Activated CD4-positive, alpha-beta T cell treated with anti-CD3 and anti-CD28 coated beads for 24 hours (primary cell): Measurements from ENCODE around the gene OAS2.
"Not testable (repeated sequence)": the region's sequence is repeated elsewhere in the genome, so short reads cannot be mapped to it uniquely, and the experiment has no call there.

Experiments used
- DNase-seq, 2 donors: peaks; one replicate each; pipeline ENCODE4 v3.0.0-alpha.2; 2020; ENCODE audit warnings: low read depth in 2 of 2

Gene OAS2

DNA sequence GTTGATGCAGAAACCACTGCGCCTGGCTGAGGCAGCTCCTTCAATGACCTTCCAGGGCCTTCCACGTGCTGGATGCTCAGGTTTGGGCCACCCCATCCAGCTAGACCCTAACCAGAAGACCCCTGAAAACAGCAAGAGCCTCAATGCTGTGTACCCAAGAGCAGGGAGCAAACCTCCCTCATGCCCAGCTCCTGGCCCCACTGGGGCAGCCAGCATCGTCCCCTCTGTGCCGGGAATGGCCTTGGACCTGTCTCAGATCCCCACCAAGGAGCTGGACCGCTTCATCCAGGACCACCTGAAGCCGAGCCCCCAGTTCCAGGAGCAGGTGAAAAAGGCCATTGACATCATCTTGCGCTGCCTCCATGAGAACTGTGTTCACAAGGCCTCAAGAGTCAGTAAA, 29.5 kb upstream of the OAS2 start:
- no peak for DNase-seq

GRCh38 chr12:112950701-112951100, 27.6 kb upstream of the OAS2 start:
- no peak for DNase-seq

DNA sequence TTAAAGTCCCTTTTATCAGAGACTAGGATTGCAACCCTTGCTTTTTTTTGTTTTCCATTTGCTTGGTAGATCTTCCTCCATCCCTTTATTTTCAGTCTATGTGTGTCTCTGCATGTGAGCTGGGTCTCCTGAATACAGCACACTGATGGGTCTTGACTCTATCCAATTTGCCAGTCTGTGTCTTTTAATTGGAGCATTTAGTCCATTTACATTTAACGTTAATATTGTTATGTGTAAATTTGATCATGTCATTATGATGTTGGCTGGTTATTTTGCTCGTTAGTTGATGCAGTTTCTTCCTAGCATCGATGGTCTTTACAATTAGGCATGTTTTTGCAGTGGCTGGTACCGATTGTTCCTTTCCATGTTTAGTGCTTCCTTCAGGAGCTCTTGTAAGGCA, 21.2 kb upstream of the OAS2 start:
- not testable (repeated sequence) for DNase-seq

DNA sequence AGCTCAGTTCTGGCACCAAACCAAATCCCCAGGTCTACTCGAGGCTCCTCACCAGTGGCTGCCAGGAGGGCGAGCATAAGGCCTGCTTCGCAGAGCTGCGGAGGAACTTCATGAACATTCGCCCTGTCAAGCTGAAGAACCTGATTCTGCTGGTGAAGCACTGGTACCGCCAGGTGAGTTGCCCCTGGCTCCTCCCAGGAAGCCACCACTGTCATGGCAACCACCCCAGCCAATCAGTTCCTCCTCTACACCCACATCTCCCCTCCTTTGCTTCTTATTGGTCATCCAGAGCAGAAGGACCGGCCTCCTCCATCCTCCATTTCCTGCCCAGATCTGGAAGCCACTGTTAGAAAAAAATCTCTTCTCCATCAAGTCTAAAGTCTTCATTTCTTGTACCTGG, 17.2 kb upstream of the OAS2 start:
- DNase-seq: no peak

- DNase-seq: no peak
Measured at GRCh38 chr12:112961536-112961935, 16.8 kb upstream of the OAS2 start.

DNA sequence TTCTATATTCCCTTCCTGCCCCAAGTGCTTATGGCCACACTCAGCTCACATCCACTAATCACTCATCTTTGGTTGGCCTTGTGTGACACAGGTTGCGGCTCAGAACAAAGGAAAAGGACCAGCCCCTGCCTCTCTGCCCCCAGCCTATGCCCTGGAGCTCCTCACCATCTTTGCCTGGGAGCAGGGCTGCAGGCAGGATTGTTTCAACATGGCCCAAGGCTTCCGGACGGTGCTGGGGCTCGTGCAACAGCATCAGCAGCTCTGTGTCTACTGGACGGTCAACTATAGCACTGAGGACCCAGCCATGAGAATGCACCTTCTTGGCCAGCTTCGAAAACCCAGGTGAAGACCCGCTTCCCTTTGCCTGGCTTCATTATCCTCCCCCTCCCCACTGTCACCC, 15.8 kb upstream of the OAS2 start:
- no peak for DNase-seq

DNA sequence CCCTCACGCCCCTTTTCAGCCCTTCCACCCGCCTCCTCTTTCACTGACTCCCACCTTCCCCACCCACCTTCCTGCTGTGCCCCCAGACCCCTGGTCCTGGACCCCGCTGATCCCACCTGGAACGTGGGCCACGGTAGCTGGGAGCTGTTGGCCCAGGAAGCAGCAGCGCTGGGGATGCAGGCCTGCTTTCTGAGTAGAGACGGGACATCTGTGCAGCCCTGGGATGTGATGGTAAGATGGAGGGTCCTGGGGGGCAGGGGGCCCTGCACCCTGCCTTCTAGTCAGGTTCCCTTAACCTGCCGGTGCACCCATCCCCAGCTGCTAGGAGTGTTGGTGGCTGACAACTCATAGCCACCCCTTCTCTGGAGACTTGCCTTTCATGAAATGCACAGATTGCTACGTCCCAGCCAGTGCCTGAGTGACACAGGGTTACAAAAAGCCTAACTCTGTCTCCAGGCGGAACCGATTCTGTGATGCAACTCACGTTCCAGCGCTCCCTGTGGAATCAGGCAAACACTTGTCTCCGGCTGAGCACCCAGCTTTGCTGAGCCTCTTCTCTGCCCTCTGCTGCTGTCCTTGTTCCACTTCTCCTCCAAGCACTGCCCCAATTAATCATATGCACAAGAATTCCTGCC, 15.0 kb upstream of the OAS2 start:
- no peak for DNase-seq

- no peak for DNase-seq
Measured at GRCh38 chr12:112964067-112964670, 14.2 kb upstream of the OAS2 start.

GRCh38 chr12:112964915-112965314, 13.4 kb upstream of the OAS2 start:
- no peak for DNase-seq

- DNase-seq: no peak
Measured at GRCh38 chr12:112965643-112966042, 12.7 kb upstream of the OAS2 start.

- DNase-seq: no peak
Measured at GRCh38 chr12:112967306-112967705, 11.0 kb upstream of the OAS2 start.

GRCh38 chr12:112967858-112968257, 10.5 kb upstream of the OAS2 start:
- no peak for DNase-seq

- DNase-seq: no peak
Measured at GRCh38 chr12:112969547-112970306, 8.6 kb upstream of the OAS2 start.

GRCh38 chr12:112970391-112970790, 7.9 kb upstream of the OAS2 start:
- no peak for DNase-seq

DNA sequence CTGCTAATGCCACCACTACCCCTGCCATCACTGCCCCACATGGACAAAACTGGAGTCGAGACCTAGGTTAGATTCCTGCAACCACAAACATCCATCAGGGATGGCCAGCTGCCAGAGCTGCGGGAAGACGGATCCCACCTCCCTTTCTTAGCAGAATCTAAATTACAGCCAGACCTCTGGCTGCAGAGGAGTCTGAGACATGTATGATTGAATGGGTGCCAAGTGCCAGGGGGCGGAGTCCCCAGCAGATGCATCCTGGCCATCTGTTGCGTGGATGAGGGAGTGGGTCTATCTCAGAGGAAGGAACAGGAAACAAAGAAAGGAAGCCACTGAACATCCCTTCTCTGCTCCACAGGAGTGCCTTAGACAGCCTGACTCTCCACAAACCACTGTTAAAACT, 7.1 kb upstream of the OAS2 start:
- no peak for DNase-seq

DNA sequence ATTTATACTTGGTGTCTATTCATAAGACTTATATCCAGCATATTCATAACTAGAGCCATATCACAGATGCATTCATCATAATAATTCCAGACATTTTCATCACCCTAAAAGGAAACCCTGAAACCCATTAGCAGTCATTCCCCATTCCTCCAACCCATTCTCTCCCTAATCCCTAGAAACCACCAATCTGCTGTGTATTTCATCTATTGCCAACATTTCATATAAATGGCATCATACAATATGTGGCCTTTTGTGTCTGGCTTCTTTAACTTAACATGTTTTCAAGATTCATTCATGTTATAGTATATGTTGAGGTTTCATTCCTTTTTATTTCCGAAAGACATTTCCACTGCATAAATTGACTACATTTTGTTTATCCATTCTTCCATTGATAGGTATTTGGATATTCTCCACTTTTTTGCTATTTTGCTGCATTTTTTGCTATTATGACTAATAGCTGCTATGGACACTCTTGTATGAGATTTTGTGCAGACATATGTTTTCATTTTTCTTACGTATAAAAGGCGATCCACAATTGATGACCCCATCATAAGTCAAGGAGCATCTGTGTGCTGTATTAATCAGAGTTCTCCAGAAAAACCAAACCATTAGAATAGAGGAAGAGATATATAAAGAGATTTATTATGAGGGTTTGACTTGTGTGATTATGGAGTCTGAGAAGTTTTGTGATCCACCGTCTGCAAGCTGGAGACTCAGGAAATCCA, 5.1 kb upstream of the OAS2 start:
- DNase-seq: no peak

DNA sequence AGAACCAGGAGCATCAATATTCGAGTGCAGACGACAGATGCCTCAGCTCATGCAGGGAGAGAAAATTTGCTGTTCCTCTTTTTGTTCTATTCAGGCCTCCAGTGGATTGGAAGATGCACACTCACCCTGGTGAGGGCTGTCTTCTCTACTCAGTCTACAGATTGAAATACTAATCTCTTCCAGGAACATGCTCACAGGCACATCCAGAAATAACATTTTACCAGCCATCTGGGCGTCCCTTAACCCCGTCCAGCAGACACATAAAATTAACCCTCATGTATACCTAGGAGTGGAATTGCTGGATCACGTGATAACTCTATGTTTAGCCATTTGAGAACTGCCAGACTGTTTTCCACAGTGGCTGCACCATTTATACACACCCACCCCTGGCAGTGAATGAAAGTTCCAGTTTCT, 4.5 kb upstream of the OAS2 start:
- no peak for DNase-seq

DNA sequence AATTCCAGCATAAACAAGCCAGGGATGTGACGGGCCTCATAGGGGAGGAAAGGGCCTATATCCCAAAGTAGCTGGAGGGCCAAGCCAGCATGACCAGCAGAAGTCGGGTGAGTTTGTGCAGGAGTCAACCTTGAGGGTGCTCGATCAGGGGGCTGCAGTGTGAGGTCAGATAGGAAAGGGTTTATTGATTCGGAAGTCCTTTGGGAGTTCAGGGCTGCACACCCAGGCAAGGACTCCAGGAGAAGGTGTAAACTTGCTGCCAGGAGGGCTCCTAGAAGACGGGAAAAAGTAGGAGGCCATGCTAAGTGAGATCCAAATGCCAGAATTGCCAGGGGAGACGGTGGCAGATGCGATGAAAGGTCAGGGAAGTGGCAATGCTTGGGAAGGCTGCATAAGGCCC, 3.4 kb upstream of the OAS2 start:
- no peak for DNase-seq

DNA sequence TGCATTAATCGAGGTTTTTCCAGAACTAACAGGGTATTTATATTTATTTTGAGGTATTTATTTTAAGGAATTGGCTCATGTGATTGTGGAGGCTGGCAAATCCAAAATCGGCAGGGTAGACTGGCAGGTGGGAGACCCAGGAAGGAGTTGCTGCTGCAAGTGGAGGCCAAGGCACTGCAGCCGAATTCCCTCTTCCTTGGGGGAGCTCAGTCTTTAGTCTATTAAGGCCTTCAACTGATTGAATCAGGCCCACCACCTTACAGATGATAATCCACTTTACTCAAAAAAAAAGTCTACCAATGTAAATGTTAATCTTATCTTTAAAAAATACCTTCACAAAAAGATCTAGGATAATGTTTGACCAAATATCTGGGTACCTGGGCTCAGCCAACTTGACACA, 1.2 kb upstream of the OAS2 start:
- DNase-seq: no peak

- DNase-seq: no peak
Measured at GRCh38 chr12:112977641-112978040, 678 bp upstream of the OAS2 start.

DNA sequence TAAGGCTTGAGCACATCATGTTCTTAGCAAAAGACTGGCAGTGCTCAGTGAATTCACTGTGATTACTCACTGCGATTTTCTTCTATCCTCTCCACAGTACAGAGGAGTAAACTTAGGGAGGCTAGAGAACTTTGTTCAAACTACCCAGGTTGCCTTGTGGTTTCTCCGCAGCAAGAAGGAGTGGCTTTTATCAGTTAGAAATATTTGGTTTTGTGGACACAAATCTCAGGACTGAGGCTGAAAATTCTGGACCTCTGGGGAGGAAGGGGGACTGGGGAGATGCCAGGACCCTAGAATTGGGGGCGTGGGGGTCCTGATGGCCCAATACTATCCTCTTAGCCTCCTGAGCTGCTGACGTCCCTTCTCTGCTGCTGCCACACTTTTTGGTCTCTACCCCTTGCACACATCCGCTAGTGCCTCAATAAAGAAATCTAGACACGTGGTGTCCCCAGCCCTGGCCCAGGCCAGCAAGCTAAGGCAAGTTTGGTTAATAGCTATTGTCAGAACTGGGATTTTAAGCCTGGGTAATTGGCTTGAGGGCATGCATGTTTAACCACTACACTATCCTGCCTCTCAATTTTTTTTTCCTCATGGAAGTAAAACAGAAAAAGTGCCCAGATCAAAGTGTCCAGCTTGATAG, 842 bp downstream of the OAS2 start:
- DNase-seq: peak; percentile 15 to 20

DNA sequence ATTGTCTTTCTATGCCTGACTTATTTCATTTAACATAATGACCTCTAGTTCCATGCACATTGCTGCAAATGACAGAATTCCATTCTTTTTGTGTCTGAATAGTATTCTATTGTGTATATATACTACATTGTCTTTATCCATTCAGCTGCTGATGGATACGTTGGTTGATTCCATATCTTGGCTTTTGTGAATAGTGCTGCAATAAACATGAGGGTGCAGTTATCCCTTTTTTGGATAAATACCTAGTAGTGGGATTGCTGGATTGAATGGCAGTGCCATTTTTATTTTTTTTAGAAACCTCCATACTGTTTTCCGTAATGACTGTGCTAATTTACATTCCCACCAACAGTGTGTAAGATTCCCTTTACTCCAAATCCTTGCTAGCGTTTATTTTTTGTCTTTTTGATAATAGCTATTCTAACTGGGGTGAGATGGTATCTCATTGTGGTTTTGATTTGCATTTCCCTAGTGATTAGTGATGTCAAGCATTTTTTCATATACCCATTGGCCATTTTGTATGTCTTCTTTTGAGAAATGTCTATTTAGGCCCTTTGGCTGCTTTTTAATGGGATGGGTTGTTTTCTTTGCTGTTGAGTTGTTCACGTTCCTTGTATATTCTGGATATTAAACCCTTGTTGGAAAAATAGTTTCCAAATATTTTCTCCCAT, 2.3 kb downstream of the OAS2 start:
- DNase-seq: no peak
